Hematopoietic multipotent progenitor cell treated with erythropoietin and hydrocortisone succinate and interleukin-3 and kit ligand, for 15 days (in vitro differentiated cells): ENCODE measurements around the gene CPA1.
"Not testable (repeated sequence)": the region's sequence is repeated elsewhere in the genome, so short reads cannot be mapped to it uniquely, and the experiment has no call there.

Experiments
- DNase-seq: peaks from one replicate; pipeline ENCODE4 v3.0.0-alpha.2; 2015; ENCODE audit warnings: low spot score

CPA1 gene

GRCh38 chr7:130374507-130374906 is 5.8 kb upstream of the CPA1 start:
- no peak for DNase-seq

DNA sequence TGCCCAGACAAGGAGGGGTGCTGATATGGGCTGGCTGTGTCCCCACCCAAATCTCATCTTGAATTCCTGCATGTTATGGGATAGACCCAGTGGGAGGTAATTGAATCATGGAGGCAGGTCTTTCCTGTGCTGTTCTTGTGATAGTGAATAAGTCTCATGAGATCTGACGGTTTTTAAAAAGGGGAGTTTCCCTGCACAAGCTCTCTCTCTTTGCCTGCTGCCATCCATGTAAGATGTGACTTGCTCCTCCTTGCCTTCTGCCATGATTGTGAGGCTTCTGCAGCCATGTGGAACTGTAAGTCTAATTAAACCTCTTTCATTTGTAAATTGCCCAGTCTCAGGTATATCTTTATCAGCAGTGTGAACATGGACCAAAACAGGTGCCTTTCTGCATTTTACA is 3.8 kb upstream of the CPA1 start:
- not testable (repeated sequence) for DNase-seq

DNA sequence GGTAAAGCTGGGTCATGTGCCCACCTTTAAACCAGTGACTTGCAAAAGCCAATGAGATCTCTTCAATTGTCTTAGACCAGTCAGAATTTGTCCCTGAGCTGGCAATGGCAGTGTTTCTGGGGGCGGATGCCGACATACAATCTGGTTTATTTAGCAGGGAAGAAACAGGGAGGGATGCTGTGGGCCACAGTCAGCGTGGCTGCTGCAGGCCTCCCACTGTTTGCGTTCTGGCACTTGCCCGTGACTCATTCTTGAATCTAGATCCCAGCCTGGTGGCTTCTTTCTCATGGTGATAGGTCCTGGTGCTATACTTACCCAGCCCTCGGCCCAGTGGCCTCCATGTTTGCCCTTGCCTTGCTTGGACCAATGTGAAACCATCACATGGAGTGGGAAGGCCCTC is 3.1 kb upstream of the CPA1 start:
- DNase-seq = no peak

- no peak for DNase-seq
Observed at GRCh38 chr7:130379019-130379418, 1.3 kb upstream of the CPA1 start.

DNA sequence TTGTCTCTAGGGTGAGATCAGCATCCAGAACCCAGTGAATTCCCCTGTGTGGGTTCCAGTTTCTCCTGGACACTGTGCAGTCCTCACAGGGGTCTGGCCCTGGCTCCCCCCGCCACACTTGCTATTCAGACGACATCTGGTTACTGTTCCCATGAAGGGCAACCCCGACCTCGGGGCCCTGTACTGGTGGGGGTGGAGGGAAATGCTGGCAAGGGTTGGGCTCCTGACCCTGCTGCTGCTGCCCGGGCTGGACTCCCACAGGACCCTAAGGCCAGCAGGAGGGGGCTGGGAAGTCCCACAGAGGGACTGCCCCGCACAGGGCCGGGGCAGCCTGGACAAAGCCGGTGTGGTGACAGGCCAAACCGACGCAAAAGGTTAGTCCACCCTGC is 768 bp upstream of the CPA1 start:
- DNase-seq = no peak

DNA sequence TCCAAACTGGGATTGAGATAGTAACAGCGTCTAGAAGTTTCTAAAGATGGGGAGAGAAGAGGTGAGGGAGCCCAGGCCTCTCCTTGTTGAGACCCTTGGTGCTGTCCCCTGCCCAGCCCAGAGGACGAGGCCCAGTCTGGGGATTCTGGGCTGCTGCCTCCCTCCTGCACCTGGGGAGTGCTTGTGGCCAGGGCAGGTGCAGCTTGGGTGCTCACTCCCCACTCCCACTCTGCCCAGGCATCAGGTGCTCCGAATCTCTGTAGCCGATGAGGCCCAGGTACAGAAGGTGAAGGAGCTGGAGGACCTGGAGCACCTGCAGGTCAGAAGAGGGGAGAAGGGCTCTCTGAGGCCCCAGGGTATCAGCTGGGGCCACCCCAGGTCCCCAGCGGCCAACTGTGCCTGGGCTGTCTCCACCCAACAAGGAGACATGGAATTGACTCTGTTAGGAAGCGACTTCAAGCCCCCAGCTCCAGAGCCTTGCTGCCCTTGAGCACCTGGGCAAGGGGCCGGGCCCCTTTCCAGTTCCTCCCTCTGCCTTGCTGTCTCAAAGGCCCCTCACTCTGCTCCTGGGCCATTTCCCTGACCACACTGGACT is 664 bp downstream of the CPA1 start:
- no peak for DNase-seq

GRCh38 chr7:130381468-130382312 is 1.4 kb downstream of the CPA1 start:
- no peak for DNase-seq

DNA sequence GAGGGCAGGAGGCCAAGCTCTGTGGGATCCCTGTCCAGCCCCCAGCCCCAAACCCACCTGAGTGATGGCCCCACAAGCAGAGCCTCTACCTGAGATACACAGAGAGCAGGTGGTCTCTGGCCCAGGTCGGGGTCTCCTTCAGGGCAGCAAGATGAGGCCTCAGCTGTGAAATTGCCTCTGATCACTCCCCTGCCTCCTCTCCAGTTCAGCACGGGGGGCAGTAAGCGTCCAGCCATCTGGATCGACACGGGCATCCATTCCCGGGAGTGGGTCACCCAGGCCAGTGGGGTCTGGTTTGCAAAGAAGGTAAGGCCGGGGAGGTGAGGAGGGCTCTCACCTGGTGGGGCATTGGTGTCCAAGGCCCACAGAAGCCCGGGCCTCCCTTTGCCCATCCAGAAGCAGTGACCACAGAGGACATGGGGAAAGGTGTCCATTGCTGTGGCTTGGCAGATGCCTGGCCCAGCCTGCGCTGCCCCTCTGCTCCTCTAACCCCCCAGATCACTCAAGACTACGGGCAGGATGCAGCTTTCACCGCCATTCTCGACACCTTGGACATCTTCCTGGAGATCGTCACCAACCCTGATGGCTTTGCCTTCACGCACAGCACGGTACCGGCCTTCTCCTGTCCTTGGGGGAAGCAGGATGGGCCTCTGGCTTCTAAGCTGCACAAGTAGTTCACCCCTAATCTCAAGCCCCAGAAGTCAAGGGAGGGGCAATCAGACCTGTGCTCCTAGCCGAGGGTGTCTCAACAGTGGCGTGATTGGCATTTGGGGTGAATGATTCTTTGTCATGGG is 3.1 kb downstream of the CPA1 start:
- no peak for DNase-seq

- DNase-seq = no peak
Observed at GRCh38 chr7:130384371-130384801, 4.1 kb downstream of the CPA1 start.

DNA sequence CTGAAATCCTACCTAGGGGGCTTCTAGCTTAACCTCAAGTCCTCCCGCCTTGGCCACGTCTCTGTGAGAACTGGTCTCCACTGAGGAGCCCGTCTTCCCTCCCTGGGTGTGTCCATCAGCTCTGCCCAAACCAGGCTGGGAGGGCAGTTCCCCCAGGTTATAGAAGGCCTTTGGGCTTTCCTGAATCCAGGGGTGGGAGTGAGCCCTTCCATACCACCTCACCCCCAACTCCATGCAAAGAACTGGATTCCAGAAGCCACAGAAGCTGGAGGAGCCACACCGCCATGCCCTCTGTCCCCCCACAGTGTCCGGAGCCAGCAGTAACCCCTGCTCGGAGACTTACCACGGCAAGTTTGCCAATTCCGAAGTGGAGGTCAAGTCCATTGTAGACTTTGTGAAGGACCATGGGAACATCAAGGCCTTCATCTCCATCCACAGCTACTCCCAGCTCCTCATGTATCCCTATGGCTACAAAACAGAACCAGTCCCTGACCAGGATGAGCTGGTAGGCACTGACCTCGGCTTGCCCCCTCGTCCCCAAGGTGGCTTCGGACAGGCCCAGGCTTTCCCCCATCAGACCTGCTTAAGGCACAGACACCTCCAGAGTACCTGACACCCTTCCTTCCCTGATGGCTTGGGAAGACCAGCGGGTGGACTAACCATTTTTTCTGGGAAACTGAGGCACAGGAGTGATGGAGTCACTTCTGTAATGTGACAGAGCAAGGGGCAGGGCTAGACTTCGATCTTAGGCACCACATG is 4.7 kb downstream of the CPA1 start:
- no peak for DNase-seq

GRCh38 chr7:130385600-130386066 is 5.3 kb downstream of the CPA1 start:
- DNase-seq = no peak

GRCh38 chr7:130386876-130387275 is 6.6 kb downstream of the CPA1 start:
- no peak for DNase-seq

DNA sequence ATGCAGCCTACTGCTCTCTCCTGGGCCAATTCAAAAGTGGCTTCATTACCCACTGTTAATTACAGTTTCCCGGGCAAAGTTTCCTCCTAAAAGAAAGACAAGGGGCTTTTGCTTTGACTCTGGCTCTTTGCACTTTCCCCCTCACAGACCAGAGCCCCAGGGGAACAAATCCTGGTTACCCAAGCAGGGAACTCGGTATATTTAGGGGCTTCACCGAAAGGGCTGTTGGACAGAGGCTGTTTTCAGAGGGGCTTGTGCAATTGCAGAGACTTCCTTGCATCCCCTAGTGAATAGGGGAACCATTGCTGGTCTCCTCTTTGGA is 7.0 kb downstream of the CPA1 start:
- DNase-seq = no peak

DNA sequence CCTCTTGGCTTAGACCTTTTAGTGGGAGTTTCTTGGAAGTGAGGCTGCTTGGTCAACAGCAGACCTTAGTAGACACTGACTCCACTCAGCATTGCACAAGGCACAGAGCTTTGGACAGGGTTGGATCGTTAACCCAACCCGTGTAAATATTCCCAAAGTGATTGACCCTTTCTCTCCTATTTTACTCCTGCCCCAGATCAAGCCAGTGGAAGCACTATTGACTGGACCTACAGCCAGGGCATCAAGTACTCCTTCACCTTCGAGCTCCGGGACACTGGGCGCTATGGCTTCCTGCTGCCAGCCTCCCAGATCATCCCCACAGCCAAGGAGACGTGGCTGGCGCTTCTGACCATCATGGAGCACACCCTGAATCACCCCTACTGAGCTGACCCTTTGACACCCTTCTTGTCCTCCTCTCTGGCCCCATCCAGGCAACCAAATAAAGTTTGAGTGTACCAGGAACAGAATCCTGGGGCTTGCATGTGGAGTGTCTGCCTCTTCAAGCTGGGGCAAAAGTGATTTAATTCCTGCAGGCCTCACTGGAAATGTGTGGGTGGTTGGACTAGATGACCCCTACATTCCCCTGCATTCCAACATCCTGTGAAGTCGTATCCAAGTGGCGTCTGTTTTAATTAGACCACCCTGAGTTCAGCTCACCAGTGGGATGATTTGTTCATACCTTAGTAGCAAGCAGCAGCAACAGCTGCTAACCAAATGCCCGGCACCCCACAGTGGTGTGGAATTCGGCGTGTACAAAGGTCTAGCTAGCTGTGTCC is 7.5 kb downstream of the CPA1 start:
- no peak for DNase-seq

- no peak for DNase-seq
Observed at GRCh38 chr7:130388671-130389070, 8.4 kb downstream of the CPA1 start.

DNA sequence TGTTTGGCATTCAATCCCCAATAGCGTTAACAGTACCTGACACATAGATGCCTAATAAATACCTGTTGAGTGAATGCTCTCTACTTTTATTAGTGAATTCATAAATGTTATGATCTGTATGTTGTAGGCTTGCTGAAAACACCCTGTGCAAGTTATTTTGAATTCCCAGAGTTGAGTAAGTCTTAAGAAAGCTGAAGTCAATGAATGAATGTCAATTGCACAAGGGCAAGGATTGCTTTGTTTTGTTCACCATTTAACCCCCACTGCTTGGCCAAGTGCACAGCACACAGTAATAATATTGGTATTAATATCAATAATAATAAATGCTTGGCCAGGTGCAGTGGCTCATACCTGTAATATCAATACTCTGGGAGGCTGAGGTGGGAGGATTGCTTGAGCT is 10.2 kb downstream of the CPA1 start:
- no peak for DNase-seq

- DNase-seq = no peak
Observed at GRCh38 chr7:130393101-130393561, 12.8 kb downstream of the CPA1 start.

- no peak for DNase-seq
Observed at GRCh38 chr7:130393841-130394411, 13.6 kb downstream of the CPA1 start.

DNA sequence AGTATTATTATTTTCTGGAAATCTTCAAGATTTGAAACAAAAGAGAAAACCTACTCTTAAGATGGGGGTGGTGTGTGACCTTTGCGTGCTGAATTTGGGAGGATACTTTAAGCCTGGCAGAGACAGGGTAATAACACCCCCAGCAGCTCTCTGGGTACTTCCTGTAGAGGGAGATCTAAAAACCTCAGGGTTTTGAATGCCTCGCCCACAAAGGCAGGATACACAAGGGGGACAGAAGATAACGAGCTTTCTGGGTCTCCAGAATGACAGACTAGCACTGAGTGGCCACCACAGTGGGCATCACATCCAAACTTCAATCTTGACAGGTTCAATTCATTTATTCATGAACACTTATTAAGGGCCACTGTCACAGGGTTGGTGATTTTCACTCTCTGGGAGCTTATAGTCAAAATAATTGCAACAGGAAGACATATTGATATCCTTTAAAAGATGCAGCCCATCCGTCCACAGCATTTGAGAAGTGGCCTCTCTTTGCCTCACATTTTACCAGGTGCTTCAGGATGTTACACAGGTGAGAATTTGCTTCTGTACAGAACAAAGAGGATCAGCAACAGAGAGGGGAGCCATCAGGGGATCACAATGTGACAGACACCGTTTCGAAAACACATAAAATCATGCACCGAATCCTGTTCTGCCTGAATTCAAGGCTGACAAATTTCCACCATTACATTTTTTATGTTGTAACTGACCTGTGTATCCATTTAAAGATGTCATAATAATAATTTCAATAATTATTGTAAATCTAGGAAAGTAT is 14.3 kb downstream of the CPA1 start:
- no peak for DNase-seq

DNA sequence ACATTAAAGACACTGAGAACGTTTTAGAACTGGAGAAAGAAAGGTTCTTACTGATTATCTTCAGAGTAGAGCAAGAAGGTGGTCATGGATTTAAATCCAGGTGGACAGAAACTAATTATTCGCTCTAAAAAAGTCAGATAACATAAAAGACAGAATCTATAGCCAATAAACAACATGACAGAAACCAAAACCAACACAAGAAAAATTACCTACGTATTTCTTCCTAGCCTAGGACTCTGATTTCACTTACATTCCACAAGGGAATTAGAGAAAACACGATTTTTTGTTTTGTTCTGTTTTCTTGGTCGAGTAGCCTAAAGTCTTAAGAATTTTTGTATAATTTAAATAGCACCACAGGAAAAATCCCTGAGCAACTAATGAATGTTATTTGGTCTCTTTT is 15.1 kb downstream of the CPA1 start:
- no peak for DNase-seq
